HAP-1 (cell line): ENCODE data around the gene ADAMTSL2.

ENCODE experiments used
- DNase-seq, 2 experiments: peaks; one replicate each; pipeline ENCODE4 v3.0.0-alpha.2; 2016 to 2020; ENCODE audit warnings: low spot score in 2 of 2
- H3K27me3 ChIP-seq: fragments of 250-450 bp; sonication (Bioruptor Pico); 2 replicates; pipeline ENCODE4 v1.5.1; 2020; ENCODE audit warnings: low read depth, mild to moderate bottlenecking, moderate library complexity
- H3K36me3 ChIP-seq: fragments of 250-450 bp; sonication (Bioruptor Pico); replicated peaks from 2 replicates; pipeline ENCODE4 v1.5.1; 2020; ENCODE audit warnings: mild to moderate bottlenecking
- H3K4me1 ChIP-seq: fragments of 250-450 bp; sonication (Bioruptor Pico); 2 replicates; pipeline ENCODE4 v1.5.1; 2020; ENCODE audit warnings: mild to moderate bottlenecking
- H3K4me3 ChIP-seq: fragments of 250-450 bp; sonication (Bioruptor Pico); 2 replicates; pipeline ENCODE4 v1.5.1; 2020; ENCODE audit warnings: mild to moderate bottlenecking, moderate library complexity
- H3K9me3 ChIP-seq: fragments of 250-450 bp; sonication (Bioruptor Pico); 2 replicates; pipeline ENCODE4 v1.5.1; 2020; ENCODE audit warnings: mild to moderate bottlenecking, moderate library complexity
- in situ Hi-C: fragments of 300-500 bp; cut with MboI; formaldehyde crosslinking; loops from 3 replicates; pipeline ENCODE4 v1.14.3; 2020; ENCODE audit warnings: low sequenced_read_pairs, inconsistent platforms, mixed read lengths

Gene ADAMTSL2

GRCh38 chr9:133538851-133539833, 4.6 kb downstream of the ADAMTSL2 start:
- H3K27me3 ChIP-seq: peaks cover 7% of the 10 kb centered on the region
- no peak overlapping the region for H3K4me3 ChIP-seq
- DNase-seq: no peak
- H3K4me1 ChIP-seq: no peaks in the 10 kb centered on the region
- in situ Hi-C loops: no loop called here
- H3K9me3 ChIP-seq: no peaks in the 10 kb centered on the region
- no peaks in the 10 kb centered on the region for H3K36me3 ChIP-seq

GRCh38 chr9:133539991-133540697, 5.6 kb downstream of the ADAMTSL2 start:
- Histone ChIP-seq H3K9me3 (no peaks in the 10 kb centered on the region), H3K27me3 (peaks cover 5% of the 10 kb centered on the region; the same call in 1 of the 2 replicates), H3K4me1 (no peaks in the 10 kb centered on the region), H3K4me3 (no peak overlapping the region), H3K36me3 (no peaks in the 10 kb centered on the region)
- no peak for DNase-seq
- in situ Hi-C loops: no loop called here

- Histone ChIP-seq H3K4me3 (no peak overlapping the region), H3K27me3 (peaks cover 5% of the 10 kb centered on the region; the same call in 1 of the 2 replicates), H3K4me1 (no peaks in the 10 kb centered on the region), H3K9me3 (no peaks in the 10 kb centered on the region), H3K36me3 (no peaks in the 10 kb centered on the region)
- no peak for DNase-seq
- in situ Hi-C loops: no loop called here
Measured at GRCh38 chr9:133540698-133541025, 6.2 kb downstream of the ADAMTSL2 start.

GRCh38 chr9:133542002-133542401, 7.5 kb downstream of the ADAMTSL2 start:
- H3K36me3 ChIP-seq: no peaks in the 10 kb centered on the region
- H3K4me1 ChIP-seq: no peaks in the 10 kb centered on the region
- in situ Hi-C loops: no loop called here
- H3K4me3 ChIP-seq: no peak overlapping the region
- peaks cover 5% of the 10 kb centered on the region; the same call in 1 of the 2 replicates for H3K27me3 ChIP-seq
- no peak for DNase-seq
- H3K9me3 ChIP-seq: no peaks in the 10 kb centered on the region

GRCh38 chr9:133543772-133544467, 9.4 kb downstream of the ADAMTSL2 start:
- in situ Hi-C loops: no loop called here
- H3K9me3 ChIP-seq: no peaks in the 10 kb centered on the region
- peaks cover 5% of the 10 kb centered on the region; the same call in 1 of the 2 replicates for H3K27me3 ChIP-seq

GRCh38 chr9:133545494-133546286, 11.2 kb downstream of the ADAMTSL2 start:
- H3K4me3 ChIP-seq: no peak overlapping the region
- in situ Hi-C loops: no loop called here
- no peaks in the 10 kb centered on the region for H3K36me3 ChIP-seq
- DNase-seq: no peak
- peaks cover 7% of the 10 kb centered on the region; the same call in 1 of the 2 replicates for H3K27me3 ChIP-seq
- no peaks in the 10 kb centered on the region for H3K4me1 ChIP-seq
- H3K9me3 ChIP-seq: no peaks in the 10 kb centered on the region

More at GRCh38 chr9:133543772-133544467, 9.4 kb downstream of the ADAMTSL2 start:
- DNase-seq: no peak
- no peak overlapping the region for H3K4me3 ChIP-seq
- H3K36me3 ChIP-seq: no peaks in the 10 kb centered on the region
- H3K4me1 ChIP-seq: no peaks in the 10 kb centered on the region

GRCh38 chr9:133546287-133546680, 11.8 kb downstream of the ADAMTSL2 start:
- H3K27me3 ChIP-seq: peaks cover 7% of the 10 kb centered on the region; the same call in 1 of the 2 replicates
- H3K36me3 ChIP-seq: no peaks in the 10 kb centered on the region
- in situ Hi-C loops: no loop called here
- H3K9me3 ChIP-seq: no peaks in the 10 kb centered on the region
- no peak for DNase-seq
- no peak overlapping the region for H3K4me3 ChIP-seq
- no peaks in the 10 kb centered on the region for H3K4me1 ChIP-seq

- no peaks in the 10 kb centered on the region for H3K4me1 ChIP-seq
- no peaks in the 10 kb centered on the region for H3K9me3 ChIP-seq
- H3K27me3 ChIP-seq: peaks cover 7% of the 10 kb centered on the region; the same call in 1 of the 2 replicates
- no peak overlapping the region for H3K4me3 ChIP-seq
- H3K36me3 ChIP-seq: no peaks in the 10 kb centered on the region
- in situ Hi-C loops: no loop called here
- no peak for DNase-seq
Measured at GRCh38 chr9:133547116-133547515, 12.6 kb downstream of the ADAMTSL2 start.

- Histone ChIP-seq H3K27me3 (0 out of 2 replicates have a peak, but pooled peaks cover 5% of the 10 kb centered on the region), H3K4me3 (no peak overlapping the region), H3K36me3 (no peaks in the 10 kb centered on the region), H3K4me1 (no peaks in the 10 kb centered on the region), H3K9me3 (no peaks in the 10 kb centered on the region)
- in situ Hi-C loops: no loop called here
- no peak for DNase-seq
Measured at GRCh38 chr9:133551446-133551845, 16.9 kb downstream of the ADAMTSL2 start.

- H3K36me3 ChIP-seq: no peaks in the 10 kb centered on the region
- no peaks in the 10 kb centered on the region for H3K4me1 ChIP-seq
- no peak overlapping the region for H3K4me3 ChIP-seq
- H3K9me3 ChIP-seq: no peaks in the 10 kb centered on the region
- no peak for DNase-seq
- H3K27me3 ChIP-seq: 0 out of 2 replicates have a peak, but pooled peaks cover 5% of the 10 kb centered on the region
- in situ Hi-C loops: no loop called here
Measured at GRCh38 chr9:133552236-133552635, 17.7 kb downstream of the ADAMTSL2 start.

- Histone ChIP-seq H3K9me3 (no peaks in the 10 kb centered on the region), H3K27me3 (0 out of 2 replicates have a peak, but pooled peaks cover 5% of the 10 kb centered on the region), H3K4me1 (no peaks in the 10 kb centered on the region), H3K4me3 (no peak overlapping the region), H3K36me3 (no peaks in the 10 kb centered on the region)
- no peak for DNase-seq
- in situ Hi-C loops: no loop called here
Measured at GRCh38 chr9:133553123-133553522, 18.6 kb downstream of the ADAMTSL2 start.

- in situ Hi-C loops: no loop called here
- Histone ChIP-seq H3K4me3 (no peak overlapping the region), H3K36me3 (no peaks in the 10 kb centered on the region), H3K27me3 (0 out of 2 replicates have a peak, but pooled peaks cover 5% of the 10 kb centered on the region), H3K9me3 (no peaks in the 10 kb centered on the region), H3K4me1 (peaks cover 4% of the 10 kb centered on the region; the same call in 1 of the 2 replicates)
- no peak for DNase-seq
Measured at GRCh38 chr9:133553973-133554713, 19.6 kb downstream of the ADAMTSL2 start.
